Measurements from ENCODE around the gene ZCCHC7. TPM values are rescaled to one million over a fixed set of nuclear protein-coding genes. Genes with fewer than 3 reads are reported as not detected.

The ZCCHC7 gene
- total and polyA plus RNA-seq, 4 donors = 3.3 to 9.7 (median 7.6) TPM

DNA sequence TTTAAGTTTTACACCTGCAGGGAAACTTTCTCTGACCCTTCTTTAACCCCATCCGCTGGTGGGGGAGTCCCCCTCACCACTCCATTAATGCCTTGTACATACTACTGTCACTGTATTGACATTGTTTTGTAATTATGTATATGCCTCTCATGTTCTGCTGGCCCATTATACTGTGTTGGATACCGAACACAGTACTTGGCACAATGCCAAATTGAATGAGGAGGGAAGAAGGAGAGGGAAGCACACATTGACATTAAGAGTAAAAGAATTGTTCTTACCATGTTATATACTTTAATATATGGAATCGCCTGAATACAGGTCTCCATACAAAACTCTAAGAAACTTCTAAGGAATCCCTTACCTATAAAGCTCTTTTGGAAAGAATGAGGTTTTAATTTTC, 228.5 kb downstream of the ZCCHC7 start:
- 86% methylated on average over 3 of the region's 3 CpGs for WGBS
- Histone ChIP-seq H3K36me3 (ENCODE audit: control insufficient read depth in 4 of 4, insufficient read depth in 3 of 4, low read depth in 1 of 4, low read length in 3 of 4) (peaks cover 0 to 3% (median under 1%) of the 10 kb centered on the region in 4 donors), H3K27me3 (ENCODE audit: control insufficient read depth in 4 of 4, insufficient read depth in 4 of 4, low read length in 3 of 4) (no peaks in the 10 kb centered on the region), H3K4me3 (ENCODE audit: low read depth in 1 of 3, low read length in 3 of 3) (no peak overlapping the region), H3K4me1 (ENCODE audit: control insufficient read depth in 4 of 4, insufficient read depth in 4 of 4, low read length in 3 of 4) (no peaks in the 10 kb centered on the region), H3K27ac (ENCODE audit: low read depth in 1 of 2, low read length in 2 of 2) (no peak overlapping the region), H3K9ac (ENCODE audit: low read depth in 1 of 2, low read length in 2 of 2) (no peak overlapping the region), H3K9me3 (ENCODE audit: control insufficient read depth in 4 of 4, low read length in 3 of 4) (no peaks in the 10 kb centered on the region)
- no peak for DNase-seq (ENCODE audit: low spot score)
- TF ChIP-seq YY1 (IDR thresholded peaks at IDR 0.05) = no peak
- no peak for TF ChIP-seq JUND (IDR thresholded peaks at IDR 0.05)
- no peak for TF ChIP-seq ZBTB33 (IDR thresholded peaks at IDR 0.05)
- no peak for TF ChIP-seq FOXA2 (IDR thresholded peaks at IDR 0.05)
- no peak for TF ChIP-seq GABPA (IDR thresholded peaks at IDR 0.05 in 1 of 2, conservative IDR thresholded peaks at IDR 0.05 in 1 of 2)
- TF ChIP-seq, protein P1, sequence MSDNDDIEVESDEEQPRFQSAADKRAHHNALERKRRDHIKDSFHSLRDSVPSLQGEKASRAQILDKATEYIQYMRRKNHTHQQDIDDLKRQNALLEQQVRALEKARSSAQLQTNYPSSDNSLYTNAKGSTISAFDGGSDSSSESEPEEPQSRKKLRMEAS (IDR thresholded peaks at IDR 0.05) = no peak
- no peak for TF ChIP-seq HNF4A (conservative IDR thresholded peaks at IDR 0.05)
- no peak for TF ChIP-seq TAF1 (conservative IDR thresholded peaks at IDR 0.05)
- TF ChIP-seq RXRA (IDR thresholded peaks at IDR 0.05) = no peak
- TF ChIP-seq HNF4G (IDR thresholded peaks at IDR 0.05) = no peak
- TF ChIP-seq FOXA1 (IDR thresholded peaks at IDR 0.05) = no peak
- TF ChIP-seq RAD21 (IDR thresholded peaks at IDR 0.05) = no peak
- no peak for TF ChIP-seq NR2F2 (IDR thresholded peaks at IDR 0.05)
- no peak for TF ChIP-seq EGR1 (IDR thresholded peaks at IDR 0.05; ENCODE audit: low read depth in 2 of 2)
- TF ChIP-seq, protein P2, sequence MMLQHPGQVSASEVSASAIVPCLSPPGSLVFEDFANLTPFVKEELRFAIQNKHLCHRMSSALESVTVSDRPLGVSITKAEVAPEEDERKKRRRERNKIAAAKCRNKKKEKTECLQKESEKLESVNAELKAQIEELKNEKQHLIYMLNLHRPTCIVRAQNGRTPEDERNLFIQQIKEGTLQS (IDR thresholded peaks at IDR 0.05) = no peak

DNA sequence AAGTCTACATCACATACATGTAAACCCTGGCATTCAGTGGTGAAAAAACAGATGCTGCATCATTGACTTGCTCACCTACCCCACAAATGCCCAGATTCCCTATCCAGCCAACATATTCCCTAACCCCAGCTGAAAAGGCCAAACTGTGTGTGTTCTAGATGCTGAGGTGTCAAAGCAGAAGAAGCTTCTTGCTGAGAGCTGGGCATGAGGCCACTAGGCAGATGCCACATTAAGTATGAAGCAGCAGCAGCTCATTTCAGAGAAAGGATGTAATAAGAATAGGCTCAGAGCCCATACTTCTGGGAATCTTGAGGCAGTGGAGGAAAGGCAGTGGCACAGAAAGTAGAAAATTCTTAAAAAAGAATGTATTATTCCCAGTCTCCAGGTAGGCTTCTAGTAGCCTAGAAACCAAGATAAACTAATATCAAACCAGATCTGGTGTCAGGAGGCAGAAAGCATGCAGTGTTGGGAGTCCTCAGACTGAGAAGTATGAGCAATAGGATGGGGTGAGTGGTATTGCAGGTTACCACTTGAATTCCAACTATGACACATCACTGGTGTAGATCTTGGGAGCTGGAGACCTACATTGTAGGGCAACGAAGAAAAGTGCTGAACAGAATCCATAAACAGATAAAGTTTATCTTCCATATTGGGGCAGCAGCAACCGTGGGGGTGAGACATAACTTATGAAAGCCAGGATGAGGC, 230.3 kb downstream of the ZCCHC7 start:
- no peak for DNase-seq (ENCODE audit: low spot score)
- 94% methylated on average over 2 of the region's 2 CpGs for WGBS
- no peaks in the 10 kb centered on the region for H3K27me3 ChIP-seq (ENCODE audit: control insufficient read depth in 4 of 4, insufficient read depth in 4 of 4, low read length in 3 of 4)
- no peaks in the 10 kb centered on the region for H3K9me3 ChIP-seq (ENCODE audit: control insufficient read depth in 4 of 4, low read length in 3 of 4)
- TF ChIP-seq NR2F2 (IDR thresholded peaks at IDR 0.05) = no peak
- no peak for TF ChIP-seq JUND (IDR thresholded peaks at IDR 0.05)
- TF ChIP-seq, protein P2 (IDR thresholded peaks at IDR 0.05) = no peak
- no peak for TF ChIP-seq FOXA1 (IDR thresholded peaks at IDR 0.05)
- no peak for TF ChIP-seq GABPA (IDR thresholded peaks at IDR 0.05 in 1 of 2, conservative IDR thresholded peaks at IDR 0.05 in 1 of 2)
- no peak for TF ChIP-seq ZBTB33 (IDR thresholded peaks at IDR 0.05)
- no peak for TF ChIP-seq SP1 (IDR thresholded peaks at IDR 0.05)
- TF ChIP-seq FOXA2 (IDR thresholded peaks at IDR 0.05) = no peak
- no peak for TF ChIP-seq TAF1 (conservative IDR thresholded peaks at IDR 0.05)
- TF ChIP-seq CTCF (IDR thresholded peaks at IDR 0.05; ENCODE audit: low read depth, low read length, missing input control) = no peak
- TF ChIP-seq, protein P3, sequence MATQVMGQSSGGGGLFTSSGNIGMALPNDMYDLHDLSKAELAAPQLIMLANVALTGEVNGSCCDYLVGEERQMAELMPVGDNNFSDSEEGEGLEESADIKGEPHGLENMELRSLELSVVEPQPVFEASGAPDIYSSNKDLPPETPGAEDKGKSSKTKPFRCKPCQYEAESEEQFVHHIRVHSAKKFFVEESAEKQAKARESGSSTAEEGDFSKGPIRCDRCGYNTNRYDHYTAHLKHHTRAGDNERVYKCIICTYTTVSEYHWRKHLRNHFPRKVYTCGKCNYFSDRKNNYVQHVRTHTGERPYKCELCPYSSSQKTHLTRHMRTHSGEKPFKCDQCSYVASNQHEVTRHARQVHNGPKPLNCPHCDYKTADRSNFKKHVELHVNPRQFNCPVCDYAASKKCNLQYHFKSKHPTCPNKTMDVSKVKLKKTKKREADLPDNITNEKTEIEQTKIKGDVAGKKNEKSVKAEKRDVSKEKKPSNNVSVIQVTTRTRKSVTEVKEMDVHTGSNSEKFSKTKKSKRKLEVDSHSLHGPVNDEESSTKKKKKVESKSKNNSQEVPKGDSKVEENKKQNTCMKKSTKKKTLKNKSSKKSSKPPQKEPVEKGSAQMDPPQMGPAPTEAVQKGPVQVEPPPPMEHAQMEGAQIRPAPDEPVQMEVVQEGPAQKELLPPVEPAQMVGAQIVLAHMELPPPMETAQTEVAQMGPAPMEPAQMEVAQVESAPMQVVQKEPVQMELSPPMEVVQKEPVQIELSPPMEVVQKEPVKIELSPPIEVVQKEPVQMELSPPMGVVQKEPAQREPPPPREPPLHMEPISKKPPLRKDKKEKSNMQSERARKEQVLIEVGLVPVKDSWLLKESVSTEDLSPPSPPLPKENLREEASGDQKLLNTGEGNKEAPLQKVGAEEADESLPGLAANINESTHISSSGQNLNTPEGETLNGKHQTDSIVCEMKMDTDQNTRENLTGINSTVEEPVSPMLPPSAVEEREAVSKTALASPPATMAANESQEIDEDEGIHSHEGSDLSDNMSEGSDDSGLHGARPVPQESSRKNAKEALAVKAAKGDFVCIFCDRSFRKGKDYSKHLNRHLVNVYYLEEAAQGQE (IDR thresholded peaks at IDR 0.05) = no peak
- no peak for TF ChIP-seq EGR1 (IDR thresholded peaks at IDR 0.05; ENCODE audit: low read depth in 2 of 2)
- TF ChIP-seq RXRA (IDR thresholded peaks at IDR 0.05) = no peak
- H3K36me3 ChIP-seq (ENCODE audit: control insufficient read depth in 4 of 4, insufficient read depth in 3 of 4, low read depth in 1 of 4, low read length in 3 of 4) = peaks cover 0 to 3% (median 2%) of the 10 kb centered on the region in 4 donors
- H3K27ac ChIP-seq (ENCODE audit: low read depth in 1 of 2, low read length in 2 of 2) = no peak overlapping the region
- H3K9ac ChIP-seq (ENCODE audit: low read depth in 1 of 2, low read length in 2 of 2) = no peak overlapping the region
- no peaks in the 10 kb centered on the region for H3K4me1 ChIP-seq (ENCODE audit: control insufficient read depth in 4 of 4, insufficient read depth in 4 of 4, low read length in 3 of 4)
- H3K4me3 ChIP-seq (ENCODE audit: low read depth in 1 of 3, low read length in 3 of 3) = no peak overlapping the region
